Daoy (cell line): ENCODE measurements around the gene PITPNM3. TPM values are rescaled to one million over a fixed set of nuclear protein-coding genes. Genes with fewer than 3 reads are reported as not detected.

ENCODE experiments used
- DNase-seq: peaks from one replicate; pipeline ENCODE4 v3.0.0-alpha.2; 2015; ENCODE audit warnings: low read depth
- total RNA-seq: library from RNA; depleted of rRNA; stranded (reverse); fragments of >200 nt; shearing (Covaris generic); gene quantifications from 2 replicates; pipeline ENCODE4 v1.2.3, GENCODE V29; 2014

PITPNM3 gene
- total RNA-seq, 1 experiment from 2014 or later = 0.51 TPM

- DNase-seq = no peak
These were observed 92.5 kb downstream of the PITPNM3 start for GRCh38 chr17:6463616-6464445.

- no peak for DNase-seq
These were observed 93.7 kb downstream of the PITPNM3 start for GRCh38 chr17:6462692-6463091.

DNA sequence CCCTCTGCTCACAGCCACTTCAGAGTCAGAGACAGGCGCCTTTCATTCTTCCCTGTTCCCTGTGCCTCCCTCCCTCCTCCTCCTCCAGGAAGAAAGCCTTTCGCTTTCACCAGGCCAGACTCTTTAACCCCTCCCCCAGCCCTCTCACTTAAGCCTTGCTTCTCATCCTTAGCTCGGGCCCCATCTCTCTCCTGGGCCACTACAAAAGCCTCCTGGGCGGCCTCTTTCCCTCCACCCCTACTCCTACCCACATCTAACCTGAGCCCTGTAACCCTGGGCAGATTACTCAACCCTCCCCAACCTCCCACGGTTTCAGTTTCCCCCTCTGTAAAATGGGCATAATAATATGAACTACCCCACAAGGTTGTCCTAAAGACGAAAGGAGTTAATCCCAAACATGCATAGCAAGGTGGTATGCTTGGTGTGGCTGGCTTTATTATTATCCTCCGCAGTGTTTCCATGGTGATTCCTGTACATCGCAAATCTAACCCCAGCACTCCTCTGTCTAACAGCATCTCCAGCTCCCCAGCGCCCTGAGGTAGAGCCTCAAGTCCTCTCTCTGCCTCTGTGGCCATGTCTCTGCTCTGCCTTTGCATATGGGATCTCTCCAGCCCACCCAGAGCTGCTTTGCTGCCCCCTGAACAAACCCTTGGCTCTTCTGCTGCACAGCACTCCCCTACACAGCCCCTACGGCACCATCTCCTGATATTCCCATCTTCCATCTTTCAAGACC, 94.4 kb downstream of the PITPNM3 start:
- no peak for DNase-seq

GRCh38 chr17:6461246-6461645, 95.1 kb downstream of the PITPNM3 start:
- no peak for DNase-seq

- no peak for DNase-seq
These were observed 95.7 kb downstream of the PITPNM3 start for GRCh38 chr17:6460531-6461161.

GRCh38 chr17:6458460-6458950, 97.8 kb downstream of the PITPNM3 start:
- DNase-seq = no peak

GRCh38 chr17:6457688-6458459, 98.5 kb downstream of the PITPNM3 start:
- no peak for DNase-seq

DNA sequence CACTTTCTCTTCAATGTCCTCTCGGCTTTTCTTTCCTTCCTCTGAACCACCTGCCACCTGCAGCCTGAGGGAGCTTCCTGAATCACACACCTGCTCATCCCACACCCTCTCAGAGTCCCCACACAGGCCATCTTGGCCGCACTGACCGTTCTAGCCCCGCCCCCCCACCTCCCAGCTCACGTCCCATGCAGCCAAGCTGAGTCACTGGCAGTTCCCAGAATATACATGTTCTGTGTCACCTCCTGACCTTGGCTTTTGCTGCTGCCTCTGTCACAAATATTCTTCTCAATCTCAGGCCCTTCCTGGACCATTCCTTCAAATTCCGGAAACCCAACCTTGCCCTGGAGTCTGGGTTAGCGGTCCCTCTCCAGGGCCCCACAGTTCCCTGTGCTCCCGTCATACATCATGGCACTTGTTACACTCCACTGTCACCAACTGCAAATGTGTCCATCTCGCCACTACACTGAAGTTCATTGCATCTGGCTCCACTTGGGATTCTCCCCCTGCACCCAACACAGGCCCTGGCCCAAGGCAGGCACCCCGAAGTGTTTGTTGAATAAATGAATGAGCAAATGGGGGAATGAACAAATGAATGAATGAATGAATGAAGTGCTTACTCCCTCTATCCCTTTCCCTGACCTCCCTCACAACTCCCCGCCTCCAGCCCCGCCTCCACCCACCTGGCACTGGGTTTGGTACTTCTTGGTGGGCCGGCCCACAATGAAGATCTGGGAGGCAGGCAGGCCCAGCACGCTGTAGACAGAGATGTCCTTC, 99.3 kb downstream of the PITPNM3 start:
- DNase-seq = peak; percentile 68

DNA sequence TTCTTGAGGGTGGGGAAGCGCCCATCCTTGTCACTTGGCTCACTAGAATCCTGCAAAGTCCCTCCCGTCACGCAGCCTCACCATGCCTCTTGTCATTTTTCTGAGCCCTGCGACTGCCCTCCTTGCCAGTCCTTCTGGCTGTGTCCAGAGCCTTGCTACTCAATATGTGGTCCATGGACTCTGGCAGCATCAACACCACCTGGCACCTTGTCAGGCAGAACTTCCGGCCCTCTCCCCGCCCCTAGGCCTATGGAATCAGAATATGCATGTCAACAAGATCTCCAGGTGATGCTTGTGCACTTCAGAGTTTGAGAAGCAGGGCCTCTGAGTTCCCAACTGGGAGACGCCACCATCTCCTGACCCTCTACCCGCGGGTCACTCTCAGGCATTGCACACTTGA, 100.0 kb downstream of the PITPNM3 start:
- DNase-seq = no peak

- DNase-seq = no peak
These were observed 101.0 kb downstream of the PITPNM3 start for GRCh38 chr17:6455321-6455705.

GRCh38 chr17:6454495-6455320, 101.6 kb downstream of the PITPNM3 start:
- no peak for DNase-seq

- no peak for DNase-seq
These were observed 102.9 kb downstream of the PITPNM3 start for GRCh38 chr17:6453279-6454024.

GRCh38 chr17:6452471-6453266, 103.7 kb downstream of the PITPNM3 start:
- no peak for DNase-seq

- no peak for DNase-seq
These were observed 105.2 kb downstream of the PITPNM3 start for GRCh38 chr17:6450926-6451832.

GRCh38 chr17:6449307-6449706, 107.0 kb downstream of the PITPNM3 start:
- DNase-seq = no peak

DNA sequence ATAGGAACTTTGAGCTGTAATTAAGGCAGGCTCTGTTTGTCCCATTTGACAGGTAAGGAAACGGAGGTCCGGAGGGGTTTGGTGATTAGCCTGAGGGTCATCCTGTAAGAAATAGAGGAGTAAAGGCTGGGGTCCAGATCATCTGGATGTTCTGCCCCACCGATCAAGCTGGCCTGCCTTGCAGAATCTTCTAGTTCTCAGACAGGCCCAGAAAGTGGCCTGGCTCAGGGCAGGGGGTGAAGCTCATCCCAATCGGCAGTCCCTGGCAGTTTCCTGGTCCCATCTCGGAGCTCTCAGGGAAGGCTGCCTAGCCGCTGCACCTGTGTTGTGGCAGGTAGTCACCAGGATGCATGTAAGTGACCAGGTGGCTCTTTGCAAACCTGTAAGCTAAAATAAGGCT, 107.9 kb downstream of the PITPNM3 start:
- DNase-seq = no peak

DNA sequence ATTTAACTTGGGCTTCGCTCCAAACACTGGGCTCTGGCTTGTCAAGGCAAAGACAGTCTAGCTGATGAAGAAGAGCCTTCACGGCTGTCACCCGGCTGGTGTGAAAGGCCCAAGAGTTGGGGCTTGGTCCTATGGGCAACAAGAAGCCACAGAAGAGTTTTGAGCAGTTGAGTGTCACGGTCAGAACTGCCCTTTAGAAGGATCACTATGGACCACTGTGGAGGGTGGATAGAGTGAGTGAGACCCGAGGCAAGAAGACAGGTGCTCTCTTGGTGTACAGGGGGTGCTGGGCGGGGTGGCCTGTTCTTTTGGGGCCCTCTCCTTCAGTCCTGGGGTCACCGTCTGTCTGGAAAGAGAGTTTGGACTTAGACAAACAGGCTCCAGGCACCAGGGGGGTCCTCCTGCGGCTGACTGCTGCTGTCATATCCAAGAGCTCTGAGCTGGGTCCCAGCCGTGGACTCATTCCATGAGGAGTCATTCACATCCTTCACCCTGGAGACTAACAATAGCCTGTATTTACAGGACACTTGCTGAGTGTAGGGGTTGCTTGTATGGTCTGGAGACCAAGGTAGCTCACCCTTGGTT, 109.7 kb downstream of the PITPNM3 start:
- no peak for DNase-seq
